Left lung (tissue), 10 donors: ENCODE measurements around the gene AP4M1. TPM values are rescaled to one million over a fixed set of nuclear protein-coding genes. Genes with fewer than 3 reads are reported as not detected.

Experiments
- ATAC-seq: fragments of 200-7000 bp; cut with Tn5 transposase; one replicate; pipeline ENCODE4 v1.9.1; 2020; ENCODE audit warnings: moderate library complexity
- DNase-seq, 4 donors: peaks; one replicate each; pipeline ENCODE4 v3.0.0-alpha.2; 2013 to 2020
- H3K27ac ChIP-seq, 2 donors: fragments of 200-600 bp; sonication (generic) in 1 of 2; one replicate each; pipeline versions ENCODE4 v1.5.0 to v1.8.0; 2020 to 2021
- H3K27me3 ChIP-seq, 2 donors: fragments of 200-600 bp; sonication (generic) in 1 of 2; one replicate each; pipeline versions ENCODE4 v1.5.0 to v1.8.0; 2020 to 2021
- H3K36me3 ChIP-seq, 2 donors: fragments of 200-600 bp; sonication (generic) in 1 of 2; one replicate each; pipeline versions ENCODE4 v1.5.0 to v1.8.0; 2020 to 2021
- H3K4me1 ChIP-seq, 2 donors: fragments of 200-600 bp; one replicate each; pipeline ENCODE4 v1.8.0; 2021
- H3K4me3 ChIP-seq, 2 donors: fragments of 200-600 bp; sonication (generic) in 1 of 2; one replicate each; pipeline versions ENCODE4 v1.5.0 to v1.8.0; 2020 to 2021; ENCODE audit warnings: mild to moderate bottlenecking in 1 of 2
- H3K9me3 ChIP-seq, 2 donors: fragments of 200-600 bp; sonication (generic) in 1 of 2; one replicate each; pipeline versions ENCODE4 v1.5.0 to v1.8.0; 2020 to 2021
- intact Hi-C, 2 donors: fragments of 100-400 bp; cut with DNase I; formaldehyde crosslinking; loops; one replicate each; pipeline versions ENCODE4 v1.11.2 to v1.14.2; 2022
- polyA plus RNA-seq, 6 donors: library from polyadenylated mRNA; unstranded; fragments of 120-200 nt; gene quantifications; one replicate each; pipeline ENCODE4 v1.2.1, GENCODE V29; 2013; ENCODE audit not compliant: insufficient read length in 6 of 6
- total RNA-seq, 2 donors: library from RNA; stranded (reverse); fragmentation: NEBNext Ultra II Directional; extraction: Animal tissue kit (Norgen Biotek cat#: 25700); gene quantifications; one replicate each; pipeline ENCODE4 v1.2.1, GENCODE V29; 2021
- TF ChIP-seq, protein P1 (sequence below), 2 donors: fragments of 200-600 bp; sonication (generic) in 1 of 2; IDR thresholded peaks; one replicate each; pipeline versions ENCODE4 v1.5.0 to v1.8.0; 2021; ENCODE audit warnings: antibody characterized with exemption in 2 of 2
- donor health status: DM: no; HTN: yes; CAD: no.
- donor health status: DM: no; HTN: no; CAD: no.

The AP4M1 gene
- total and polyA plus RNA-seq, 8 donors = 16.7 to 40.2 (median 37.5) TPM

DNA sequence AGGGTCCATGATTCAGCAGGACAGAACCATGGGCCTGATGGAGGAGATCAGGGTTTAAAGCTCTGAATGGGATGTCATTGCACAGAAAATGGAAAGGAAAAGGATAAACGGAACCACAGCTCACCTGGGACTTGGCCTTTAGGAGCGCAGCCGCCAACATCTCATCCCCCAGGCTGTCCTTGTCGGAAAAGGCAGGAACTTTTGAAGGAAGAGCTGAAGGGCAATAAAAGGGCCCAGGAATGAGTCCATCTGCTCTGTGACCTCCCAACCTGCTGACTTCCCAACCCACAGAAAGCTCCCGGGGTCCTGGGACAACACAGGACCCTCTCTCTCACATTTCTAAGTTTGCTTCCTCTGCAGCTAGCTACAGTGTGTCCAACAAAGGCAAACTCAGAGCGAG lies 26.0 kb upstream of the AP4M1 start:
- intact Hi-C loops = no loop called here
- Histone ChIP-seq H3K36me3 (peaks cover 17 to 90% of the 10 kb centered on the region in 2 donors), H3K27ac (no peak overlapping the region), H3K4me1 (peaks cover 6 to 20% of the 10 kb centered on the region in 2 donors), H3K27me3 (no peaks in the 10 kb centered on the region), H3K9me3 (peaks cover 4 to 26% of the 10 kb centered on the region in 2 donors), H3K4me3 (no peak overlapping the region)
- DNase-seq (no peak), ATAC-seq (no peak)
- TF ChIP-seq, protein P1, sequence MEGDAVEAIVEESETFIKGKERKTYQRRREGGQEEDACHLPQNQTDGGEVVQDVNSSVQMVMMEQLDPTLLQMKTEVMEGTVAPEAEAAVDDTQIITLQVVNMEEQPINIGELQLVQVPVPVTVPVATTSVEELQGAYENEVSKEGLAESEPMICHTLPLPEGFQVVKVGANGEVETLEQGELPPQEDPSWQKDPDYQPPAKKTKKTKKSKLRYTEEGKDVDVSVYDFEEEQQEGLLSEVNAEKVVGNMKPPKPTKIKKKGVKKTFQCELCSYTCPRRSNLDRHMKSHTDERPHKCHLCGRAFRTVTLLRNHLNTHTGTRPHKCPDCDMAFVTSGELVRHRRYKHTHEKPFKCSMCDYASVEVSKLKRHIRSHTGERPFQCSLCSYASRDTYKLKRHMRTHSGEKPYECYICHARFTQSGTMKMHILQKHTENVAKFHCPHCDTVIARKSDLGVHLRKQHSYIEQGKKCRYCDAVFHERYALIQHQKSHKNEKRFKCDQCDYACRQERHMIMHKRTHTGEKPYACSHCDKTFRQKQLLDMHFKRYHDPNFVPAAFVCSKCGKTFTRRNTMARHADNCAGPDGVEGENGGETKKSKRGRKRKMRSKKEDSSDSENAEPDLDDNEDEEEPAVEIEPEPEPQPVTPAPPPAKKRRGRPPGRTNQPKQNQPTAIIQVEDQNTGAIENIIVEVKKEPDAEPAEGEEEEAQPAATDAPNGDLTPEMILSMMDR (IDR thresholded peaks at IDR 0.05) = no peak

GRCh38 chr7:100077205-100077604 lies 24.2 kb upstream of the AP4M1 start:
- peaks cover 14 to 34% of the 10 kb centered on the region in 2 donors for H3K4me1 ChIP-seq
- H3K4me3 ChIP-seq = no peak overlapping the region
- intact Hi-C loops = no loop called here
- ATAC-seq (no peak), DNase-seq (no peak)
- no peak overlapping the region for H3K27ac ChIP-seq
- TF ChIP-seq, protein P1 (IDR thresholded peaks at IDR 0.05) = no peak
- H3K9me3 ChIP-seq = peaks cover 0 to 8% of the 10 kb centered on the region in 2 donors
- H3K27me3 ChIP-seq = no peaks in the 10 kb centered on the region
- peaks cover 8 to 72% of the 10 kb centered on the region in 2 donors for H3K36me3 ChIP-seq

GRCh38 chr7:100079024-100079560 lies 22.4 kb upstream of the AP4M1 start:
- peaks cover 14 to 41% of the 10 kb centered on the region in 2 donors for H3K4me1 ChIP-seq
- intact Hi-C loops = no loop called here
- peaks cover 6 to 53% of the 10 kb centered on the region in 2 donors for H3K36me3 ChIP-seq
- H3K9me3 ChIP-seq = no peaks in the 10 kb centered on the region
- no peak overlapping the region for H3K27ac ChIP-seq
- TF ChIP-seq, protein P1 (IDR thresholded peaks at IDR 0.05) = no peak
- H3K27me3 ChIP-seq = no peaks in the 10 kb centered on the region
- no peak for ATAC-seq
- no peak overlapping the region for H3K4me3 ChIP-seq
- DNase-seq = no peak

DNA sequence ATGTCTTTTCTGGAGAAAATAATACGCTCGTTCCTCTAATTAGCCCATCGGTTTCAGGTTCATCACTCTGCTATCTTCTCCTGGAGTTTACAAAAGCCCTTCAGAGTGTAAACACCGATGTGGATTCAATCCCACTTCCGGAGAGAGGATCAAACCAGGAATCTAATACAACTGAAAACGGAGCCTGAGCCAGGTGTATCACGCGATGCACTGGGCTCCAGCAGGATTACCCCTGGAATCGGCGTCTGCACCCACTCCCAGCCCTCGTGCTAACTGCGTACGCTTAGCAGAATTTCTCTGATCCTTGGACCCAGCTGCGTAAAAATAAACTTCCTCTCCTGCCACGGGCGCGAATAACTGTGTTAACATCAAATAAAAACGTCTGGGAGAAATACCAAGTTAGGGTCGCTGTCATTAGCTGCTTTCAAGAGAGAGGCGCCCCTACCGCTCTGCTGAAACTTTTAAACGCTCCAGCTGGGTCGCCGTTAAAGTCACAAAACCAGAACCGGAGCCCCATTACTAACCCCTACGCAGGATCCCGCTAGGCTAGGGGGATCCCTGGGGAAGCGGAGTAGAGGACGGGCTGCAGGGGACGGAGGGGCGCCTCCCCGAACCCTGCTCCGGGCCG lies 20.4 kb upstream of the AP4M1 start:
- TF ChIP-seq, protein P1 (IDR thresholded peaks at IDR 0.05) = no peak
- Histone ChIP-seq H3K4me3 (peak overlapping the region; percentile 94 to 98), H3K4me1 (peaks cover 14 to 41% of the 10 kb centered on the region in 2 donors), H3K36me3 (peaks cover 0 to 34% of the 10 kb centered on the region in 2 donors), H3K9me3 (no peaks in the 10 kb centered on the region), H3K27ac (peak overlapping the region; percentile 74 to 88), H3K27me3 (no peaks in the 10 kb centered on the region)
- DNase-seq (no peak), ATAC-seq (peak; percentile 17)
- intact Hi-C loops = no loop called here

DNA sequence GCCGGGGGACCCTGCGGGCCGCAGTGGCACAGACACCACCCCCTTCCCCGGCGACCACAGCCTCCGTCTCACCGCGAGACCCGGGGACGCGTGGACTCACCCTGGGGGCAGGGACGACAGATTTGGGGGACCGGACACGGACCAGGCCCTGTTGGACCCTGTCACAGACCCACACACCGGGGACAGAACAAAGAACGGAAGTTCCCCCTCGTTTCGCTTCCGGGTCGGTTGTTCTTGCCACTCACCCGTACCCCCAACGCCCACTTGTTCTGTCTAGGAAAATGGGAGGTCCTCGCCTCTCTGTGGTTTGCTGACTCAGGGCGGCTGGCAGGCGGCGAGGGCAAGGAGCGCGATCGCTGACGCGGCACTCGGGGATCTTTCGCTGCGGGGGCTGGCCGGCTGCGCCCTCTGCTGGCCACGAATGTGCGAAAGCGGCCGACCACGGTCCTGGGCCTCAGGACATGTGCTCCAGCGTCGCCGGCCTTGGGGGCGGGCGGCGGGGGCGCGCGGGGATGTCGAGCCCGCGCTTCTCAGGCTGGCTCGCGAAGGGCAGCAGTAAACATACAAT lies 19.8 kb upstream of the AP4M1 start, which contains the start of gene ZNF3:
Gene ZNF3 (minus strand): TSS at position 189 of the 568 bp plus-strand sequence. CDS start 4,366 bp downstream, outside the sequence.
- DNase-seq (peak; percentile 97 to 100 (median 98)), ATAC-seq (peak; percentile 95)
- Histone ChIP-seq H3K27me3 (no peaks in the 10 kb centered on the region), H3K4me3 (peak within 1 kb of the TSS; percentile 94 to 98), H3K27ac (peak within 1 kb of the TSS; percentile 74 to 88), H3K4me1 (peaks cover 14 to 41% of the 10 kb centered on the region in 2 donors), H3K9me3 (no peaks in the 10 kb centered on the region), H3K36me3 (peaks cover 0 to 28% of the 10 kb centered on the region in 2 donors)
- intact Hi-C loops = no loop called here
- TF ChIP-seq, protein P1 (IDR thresholded peaks at IDR 0.05) = peak; percentile 85 to 97
